ENCODE measurements around the gene CCDC88B.

Gene CCDC88B

DNA sequence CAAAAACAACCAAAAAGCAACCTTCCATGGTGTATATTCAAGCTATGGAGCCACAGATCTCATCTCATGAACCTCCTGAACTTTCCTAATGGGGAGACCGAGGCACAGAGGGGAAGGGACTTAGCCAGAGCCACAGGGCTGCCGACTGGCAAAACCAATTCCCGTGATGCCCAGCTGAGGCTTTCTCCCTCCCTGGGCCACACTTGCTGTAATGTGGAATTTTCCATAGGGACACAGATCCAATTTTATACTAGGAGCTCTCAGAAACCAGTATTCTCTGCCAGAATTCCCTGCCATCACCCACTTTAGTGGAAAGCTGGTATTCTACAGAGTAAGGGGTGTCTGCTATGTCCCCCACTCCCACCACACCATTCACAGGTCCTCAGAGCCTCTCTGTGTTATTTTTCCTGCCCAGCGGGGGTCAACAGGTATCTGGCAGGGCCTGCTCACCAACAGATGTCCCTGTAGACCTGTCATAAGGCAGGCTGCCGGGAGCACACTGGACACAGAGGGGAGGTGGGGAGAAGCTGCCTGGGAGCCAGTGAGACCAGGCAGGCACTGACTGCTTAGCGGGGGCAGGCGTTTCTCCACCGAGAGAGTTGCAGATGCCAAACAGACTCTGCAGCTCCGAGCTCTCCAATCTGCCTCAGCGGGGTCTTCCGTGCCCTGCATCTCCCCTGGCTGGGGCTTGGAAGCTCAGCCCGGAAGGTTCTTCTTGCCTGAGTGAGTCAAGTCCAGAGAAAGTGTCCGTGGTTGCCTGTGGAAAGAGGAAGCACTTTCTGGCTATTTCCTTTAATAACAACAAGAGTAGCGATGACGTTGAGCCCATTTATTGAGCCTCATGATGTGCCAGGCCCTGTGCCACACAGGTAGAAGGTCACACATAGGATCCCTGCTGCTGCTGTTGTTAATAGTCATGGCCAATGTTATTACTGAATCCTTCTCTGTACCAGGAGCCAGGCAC, 45.3 kb downstream of the CCDC88B start:
- no peak for DNase-seq (ENCODE audit: low spot score)

DNA sequence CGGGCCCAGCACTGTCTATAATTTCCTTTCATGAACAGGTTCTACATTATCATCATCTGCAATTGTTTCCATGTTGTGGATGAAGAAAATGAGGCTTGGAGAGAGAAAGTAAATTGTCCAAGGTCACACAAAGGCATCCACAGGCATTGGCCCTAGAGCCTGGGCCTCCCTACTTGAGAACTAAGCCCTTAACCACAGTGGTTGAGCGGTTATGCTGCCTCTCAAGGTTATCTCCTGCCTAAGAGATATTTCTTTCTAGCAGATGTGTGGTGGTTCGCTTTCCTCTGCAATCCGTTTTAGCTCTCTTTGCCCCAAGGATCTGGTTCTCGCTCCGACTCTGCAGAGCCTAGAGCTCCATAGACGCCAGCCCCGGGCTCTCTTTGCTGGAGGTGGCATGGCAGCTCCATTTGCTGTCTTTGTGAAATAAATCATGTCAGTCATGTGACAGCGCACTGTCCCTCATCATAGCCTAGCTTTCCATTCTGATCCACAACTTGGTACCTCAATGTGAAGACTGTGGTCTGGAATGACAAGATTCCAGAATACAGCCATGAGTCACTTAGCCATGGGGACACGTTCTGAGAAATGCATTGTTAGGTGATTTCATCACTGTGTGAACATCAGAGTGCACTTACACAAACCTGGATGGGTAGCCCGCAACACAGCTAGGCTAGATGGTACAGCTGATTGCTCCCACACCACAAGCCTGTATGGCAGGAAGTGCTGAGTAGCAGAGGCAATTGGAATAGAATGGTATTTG, 46.1 kb downstream of the CCDC88B start:
- no peak for DNase-seq (ENCODE audit: low spot score)

DNA sequence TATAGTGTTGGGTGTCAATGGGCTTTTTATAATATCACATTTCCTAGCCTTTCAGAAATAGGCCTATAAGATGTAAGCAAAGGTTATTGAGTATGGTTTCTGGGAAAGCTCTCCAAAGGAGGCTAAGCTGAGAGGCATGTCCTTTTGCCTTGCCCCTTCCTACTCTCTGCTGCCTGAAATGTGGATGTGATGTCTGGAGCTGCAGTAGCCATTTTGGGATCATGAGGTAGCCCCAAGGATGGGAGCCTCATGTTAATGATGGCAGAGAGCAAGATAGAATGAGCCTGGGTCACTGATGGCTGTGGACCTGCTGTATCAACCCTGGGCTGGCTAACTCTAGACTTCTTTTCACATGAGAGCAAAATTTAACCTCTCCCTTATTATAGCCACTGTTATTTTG, 47.9 kb downstream of the CCDC88B start:
- DNase-seq (ENCODE audit: low spot score) = no peak

DNA sequence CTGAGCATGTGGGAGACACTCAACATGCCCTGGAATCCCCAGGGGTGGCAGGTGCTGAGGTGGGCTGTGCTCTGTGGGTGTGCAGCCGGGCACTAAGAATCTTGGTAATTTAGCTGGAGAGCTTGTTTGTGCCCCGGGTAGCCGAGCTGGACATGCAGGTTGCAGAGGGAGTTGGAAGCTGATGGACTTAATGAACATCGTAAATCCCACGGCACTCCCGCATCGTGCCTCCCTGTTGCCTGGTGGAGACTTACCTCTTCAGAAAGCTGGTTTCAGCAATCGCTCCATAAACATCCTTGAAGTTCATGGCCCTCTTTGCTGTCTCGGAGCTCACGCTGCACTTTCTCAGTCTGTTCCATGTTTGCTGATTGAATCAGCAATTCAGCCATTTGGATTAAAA, 48.9 kb downstream of the CCDC88B start:
- DNase-seq (ENCODE audit: low spot score) = no peak

DNA sequence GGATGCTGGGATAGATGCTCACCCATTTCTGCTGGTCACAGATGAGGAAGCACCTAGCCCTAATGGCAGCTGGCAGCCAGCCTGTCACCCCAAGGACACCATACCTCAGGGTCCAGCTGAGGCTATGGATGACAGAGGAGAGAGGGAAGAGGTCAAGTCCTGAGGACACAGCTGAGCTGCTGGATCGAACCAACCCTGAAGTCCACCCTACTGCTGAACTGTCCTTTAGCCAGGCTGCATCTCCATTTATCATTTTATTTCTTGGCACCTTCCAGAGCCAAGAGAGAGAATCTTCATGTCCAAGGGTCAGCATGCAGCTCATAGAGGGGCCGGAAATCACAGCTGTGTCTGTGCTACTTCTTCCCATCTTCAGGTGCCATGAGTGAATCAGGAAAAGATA, 49.8 kb downstream of the CCDC88B start:
- DNase-seq (ENCODE audit: low spot score) = no peak

DNA sequence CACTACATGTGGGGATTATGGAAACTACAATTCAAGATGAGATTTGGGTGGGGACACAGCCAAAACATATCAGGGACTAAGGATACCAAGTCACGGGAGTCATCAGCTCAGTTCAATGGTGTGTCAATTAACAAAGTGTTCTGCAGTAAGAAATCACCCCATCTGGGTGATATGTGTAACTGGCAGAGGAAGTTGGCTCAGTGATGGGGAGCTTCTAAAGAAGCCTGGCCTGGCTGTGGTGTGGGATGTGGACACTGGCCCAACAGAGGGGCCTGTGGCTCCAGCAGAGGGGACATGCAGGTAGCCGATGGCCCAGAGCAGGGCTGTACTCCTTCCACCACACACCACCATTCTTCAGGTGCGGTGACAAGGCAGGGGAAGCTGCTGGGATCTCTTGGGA, 50.6 kb downstream of the CCDC88B start:
- DNase-seq (ENCODE audit: low spot score) = no peak

DNA sequence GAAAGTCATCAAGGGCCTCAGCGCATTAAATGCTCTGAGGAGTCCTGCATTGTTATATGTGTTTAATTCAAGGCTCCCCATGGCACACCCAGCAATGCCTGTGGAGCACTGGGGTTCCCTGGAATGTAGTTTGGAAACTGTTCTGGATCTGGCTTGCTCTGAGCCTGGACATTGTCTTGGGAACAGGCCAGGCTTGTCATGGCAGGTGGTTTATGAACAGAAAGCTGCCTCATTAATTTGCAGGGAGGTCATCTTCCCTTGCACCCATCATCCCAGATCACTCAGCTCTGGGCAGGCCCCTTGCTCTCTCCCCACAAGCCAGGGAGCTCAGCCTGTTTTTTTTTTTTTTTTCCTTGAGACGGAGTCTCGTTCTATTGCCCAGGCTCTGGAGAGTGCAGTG, 51.8 kb downstream of the CCDC88B start:
- DNase-seq (ENCODE audit: low spot score) = no peak

DNA sequence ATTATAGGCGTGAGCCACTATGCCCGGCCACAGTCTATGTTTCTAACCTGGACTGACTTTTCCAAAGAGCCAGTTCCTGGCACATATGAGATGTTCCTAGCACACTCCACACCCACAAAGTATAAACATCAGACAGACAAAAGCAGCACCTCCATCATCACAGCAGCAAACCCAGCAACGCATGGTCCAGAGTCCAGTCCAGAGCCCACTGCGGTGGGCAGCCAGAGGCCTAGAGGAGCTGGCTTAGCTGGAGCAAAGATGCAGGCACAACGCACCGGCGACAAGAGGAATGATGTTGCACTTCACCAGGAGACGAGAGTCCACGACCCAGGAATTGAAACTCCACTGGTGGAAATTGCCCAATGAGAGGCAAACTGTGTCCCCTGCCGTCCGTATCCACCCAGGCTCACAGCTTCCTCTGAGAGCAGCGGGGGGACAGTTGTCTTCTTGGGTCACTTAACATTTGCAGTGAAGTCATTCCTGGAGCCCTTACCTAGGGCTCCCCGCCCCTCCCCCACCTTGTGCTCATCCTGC, 55.6 kb downstream of the CCDC88B start:
- DNase-seq (ENCODE audit: low spot score) = no peak

DNA sequence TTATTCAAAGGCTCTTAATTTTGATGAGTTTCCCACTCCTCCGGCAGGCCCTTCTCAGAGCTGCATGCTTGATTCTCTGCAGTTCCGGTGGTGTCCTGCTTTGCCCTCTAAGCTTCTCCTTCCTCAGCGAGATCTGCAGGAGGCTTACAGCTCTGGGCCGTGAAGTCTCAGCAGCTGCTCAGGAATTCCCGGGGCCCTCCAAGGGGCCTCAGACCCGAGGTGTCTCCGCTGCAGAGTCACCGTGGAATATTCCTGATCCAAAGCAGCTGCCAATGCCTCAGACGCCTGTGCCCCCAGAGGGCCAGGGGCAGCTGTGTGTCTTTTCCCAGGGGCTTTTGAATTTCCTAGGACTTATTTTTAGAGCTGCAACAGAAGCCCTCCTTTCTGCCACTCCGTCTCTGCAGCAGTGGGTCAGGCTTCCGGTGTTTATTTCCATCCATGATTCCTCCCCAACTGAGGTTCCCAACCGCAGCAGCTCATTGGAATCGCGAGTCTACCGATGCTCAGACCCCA, 56.1 kb downstream of the CCDC88B start:
- DNase-seq (ENCODE audit: low spot score) = no peak

DNA sequence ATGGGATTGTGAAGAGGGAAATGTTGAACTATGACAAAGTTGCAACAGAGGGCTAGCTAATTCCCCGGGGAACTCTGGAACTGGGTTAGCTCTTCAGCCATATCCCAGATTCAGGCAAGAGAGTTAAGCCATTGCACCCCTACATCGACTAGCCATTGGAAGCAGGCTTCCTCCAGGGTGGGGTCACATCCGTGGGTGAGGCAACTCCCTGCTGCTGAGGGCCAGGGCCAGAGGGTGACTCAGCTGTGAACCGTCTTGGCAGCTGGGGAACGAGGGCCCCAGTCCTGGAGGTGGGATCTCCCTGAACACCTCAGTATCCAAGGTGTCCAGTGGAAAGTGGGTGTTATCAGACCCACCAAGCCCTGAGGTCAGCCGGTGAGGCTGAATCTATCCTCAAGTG, 60.1 kb downstream of the CCDC88B start:
- DNase-seq (ENCODE audit: low spot score) = no peak

DNA sequence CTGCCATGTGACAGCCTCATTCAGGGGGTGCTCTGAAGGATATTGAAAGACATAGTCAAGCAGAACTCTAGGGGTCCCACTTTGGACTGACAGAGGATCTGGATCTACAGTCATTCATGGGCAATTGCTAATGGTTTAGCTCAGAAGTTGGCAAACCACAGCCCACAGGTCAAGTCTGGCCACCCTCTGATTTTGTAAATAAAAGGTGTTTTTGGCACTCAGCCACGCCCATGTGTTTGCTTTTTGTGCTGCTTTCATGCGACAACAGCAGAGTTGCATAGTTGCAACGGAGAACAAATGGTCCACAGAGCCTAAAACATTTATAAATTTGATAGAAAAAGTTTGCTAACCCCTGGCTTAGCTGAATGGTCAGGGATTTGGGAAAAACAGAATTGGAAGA, 60.7 kb downstream of the CCDC88B start:
- no peak for DNase-seq (ENCODE audit: low spot score)

DNA sequence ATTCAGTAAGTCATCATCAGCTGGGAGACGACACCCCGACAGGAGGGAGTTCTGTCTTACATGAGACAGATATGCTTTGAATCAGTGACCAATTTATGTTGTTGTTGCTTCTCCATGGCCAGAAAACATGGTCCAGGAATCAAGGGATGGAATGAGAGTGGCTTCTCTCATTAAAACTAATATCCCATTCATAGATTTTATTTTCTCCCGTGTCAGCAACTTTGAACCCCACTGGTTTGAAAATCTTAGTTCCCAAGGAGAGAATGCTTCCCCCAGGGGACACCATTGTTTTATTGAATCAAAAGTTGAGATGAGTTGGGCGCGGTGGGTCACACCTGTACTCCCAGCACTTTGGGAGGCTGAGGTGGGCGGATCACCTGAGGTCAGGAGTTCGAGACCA, 61.8 kb downstream of the CCDC88B start:
- DNase-seq (ENCODE audit: low spot score) = no peak

DNA sequence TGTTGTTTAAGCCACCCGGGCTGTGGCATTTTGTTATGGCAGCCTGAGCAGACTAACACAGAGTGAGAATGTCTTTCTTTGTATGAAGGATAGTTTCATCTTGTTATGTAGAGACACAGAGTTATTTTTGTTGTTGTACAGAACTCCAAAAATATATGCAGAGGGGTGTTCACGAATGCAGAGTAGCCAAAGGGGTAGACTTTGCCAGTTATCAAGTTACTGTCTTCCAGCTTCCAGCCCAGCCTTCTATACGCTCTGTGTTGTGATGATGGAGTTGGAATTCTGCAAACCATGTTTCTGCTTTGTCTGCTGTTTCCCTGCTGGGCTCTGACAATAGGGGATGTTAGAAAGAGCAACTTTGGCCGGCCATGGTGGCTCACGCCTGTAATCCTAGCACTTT, 63.1 kb downstream of the CCDC88B start:
- no peak for DNase-seq (ENCODE audit: low spot score)

DNA sequence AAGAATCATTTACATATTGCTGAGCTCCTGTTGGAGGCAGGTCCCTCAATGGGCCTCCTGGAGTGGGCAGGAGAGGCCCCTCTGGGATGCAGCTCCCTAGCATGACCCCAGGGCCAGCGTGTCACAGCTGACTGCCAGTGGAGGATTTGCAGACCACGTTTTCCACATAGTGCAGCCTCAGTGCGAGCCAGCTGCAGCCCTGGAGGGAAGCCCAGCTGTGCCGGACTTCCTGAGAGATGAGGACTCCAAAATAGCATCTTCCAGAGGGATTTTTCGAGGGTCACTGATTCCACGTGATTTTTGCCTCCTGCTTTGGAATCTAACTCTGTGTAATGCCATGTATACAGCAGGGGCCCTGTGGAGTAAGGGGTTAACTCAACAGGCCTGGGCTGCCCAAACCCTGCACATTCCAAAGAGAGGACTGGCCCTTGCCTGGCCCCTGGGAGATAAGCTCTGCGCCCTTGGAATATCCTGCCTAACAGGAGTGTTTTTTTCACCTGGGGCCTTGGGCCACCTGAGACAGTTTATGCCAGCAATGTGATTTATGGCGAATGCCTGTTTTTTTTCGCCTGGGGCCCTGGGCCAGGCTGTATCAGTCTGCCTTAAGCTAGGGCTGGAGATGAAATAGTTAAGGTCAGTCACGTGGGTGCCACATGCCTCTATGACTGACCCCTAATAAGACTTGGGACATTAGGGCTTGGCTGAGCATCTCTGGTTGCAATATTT, 66.4 kb downstream of the CCDC88B start:
- no peak for DNase-seq (ENCODE audit: low spot score)

Data from kidney capillary endothelial cell (primary cell).